COLO829 (cell line): ENCODE data around the gene SEMA3B.
"Not testable (repeated sequence)": the region's sequence is repeated elsewhere in the genome, so short reads cannot be mapped to it uniquely, and the experiment has no call there.

Experiments
- DNase-seq: peaks from one replicate; pipeline ENCODE4 v3.0.0; 2012; ENCODE audit warnings: low spot score

The SEMA3B gene

GRCh38 chr3:50237754-50238548 is 31.0 kb upstream of the SEMA3B start:
- peak; percentile 94 for DNase-seq

GRCh38 chr3:50238549-50239026 is 30.4 kb upstream of the SEMA3B start:
- no peak for DNase-seq

GRCh38 chr3:50239649-50240048 is 29.3 kb upstream of the SEMA3B start:
- no peak for DNase-seq

GRCh38 chr3:50241163-50241562 is 27.8 kb upstream of the SEMA3B start:
- no peak for DNase-seq

- DNase-seq, result no peak
Measured at GRCh38 chr3:50241713-50242380, 27.1 kb upstream of the SEMA3B start.

- DNase-seq, result no peak
Measured at GRCh38 chr3:50242381-50242770, 26.6 kb upstream of the SEMA3B start.

GRCh38 chr3:50242851-50243542 is 25.9 kb upstream of the SEMA3B start:
- DNase-seq, result no peak

- no peak for DNase-seq
Measured at GRCh38 chr3:50243543-50243895, 25.4 kb upstream of the SEMA3B start.

GRCh38 chr3:50244813-50245212 is 24.1 kb upstream of the SEMA3B start:
- DNase-seq, result not testable (repeated sequence)

- no peak for DNase-seq
Measured at GRCh38 chr3:50245251-50245745, 23.6 kb upstream of the SEMA3B start.

- DNase-seq, result peak; percentile 77
Measured at GRCh38 chr3:50245831-50246516, 23.0 kb upstream of the SEMA3B start.

- DNase-seq, result peak; percentile 74
Measured at GRCh38 chr3:50246517-50246954, 22.4 kb upstream of the SEMA3B start.

GRCh38 chr3:50248387-50248786 is 20.6 kb upstream of the SEMA3B start:
- no peak for DNase-seq

- DNase-seq, result no peak
Measured at GRCh38 chr3:50249457-50249856, 19.5 kb upstream of the SEMA3B start.

GRCh38 chr3:50250514-50250913 is 18.4 kb upstream of the SEMA3B start:
- DNase-seq, result no peak

GRCh38 chr3:50251220-50251619 is 17.7 kb upstream of the SEMA3B start:
- DNase-seq, result no peak

GRCh38 chr3:50254577-50255250 is 14.2 kb upstream of the SEMA3B start:
- DNase-seq, result no peak

GRCh38 chr3:50255251-50255615 is 13.7 kb upstream of the SEMA3B start:
- DNase-seq, result no peak

- DNase-seq, result no peak
Measured at GRCh38 chr3:50256978-50257890, 11.7 kb upstream of the SEMA3B start.

GRCh38 chr3:50258029-50258680 is 10.8 kb upstream of the SEMA3B start:
- no peak for DNase-seq
